HepG2 (cell line): ENCODE measurements around the gene CBX2. TPM values are rescaled to one million over a fixed set of nuclear protein-coding genes. Genes with fewer than 3 reads are reported as not detected.

Source experiments
- AKNA ChIP-seq: sonication (generic); formaldehyde crosslinking; IDR thresholded peaks from 2 replicates; pipeline ENCODE4 v1.4.0; 2020; ENCODE audit warnings: missing genetic modification reagents, borderline replicate concordance
- ERF ChIP-seq: IDR thresholded peaks from 2 replicates; pipeline ENCODE4 v1.6.1; 2018; ENCODE audit warnings: missing biosample characterization, missing genetic modification reagents
- FOSL2 ChIP-seq: sonication (generic); formaldehyde crosslinking; IDR thresholded peaks from 2 replicates; pipeline ENCODE4 v1.4.0; 2020; ENCODE audit warnings: missing genetic modification reagents
- HMGXB4 ChIP-seq, 2 experiments: sonication (generic) in 1 of 2; formaldehyde crosslinking in 1 of 2; IDR thresholded peaks; 2 replicates each; pipeline versions ENCODE4 v1.4.0 to v1.6.1; 2018 to 2020; ENCODE audit warnings: missing genetic modification reagents in 2 of 2, borderline replicate concordance in 1 of 2, low read depth in 1 of 2, mild to moderate bottlenecking in 1 of 2, missing biosample characterization in 1 of 2
- KLF12 ChIP-seq: sonication (generic); formaldehyde crosslinking; IDR thresholded peaks from 2 replicates; pipeline ENCODE4 v1.4.0; 2020; ENCODE audit warnings: missing genetic modification reagents, borderline replicate concordance
- PATZ1 ChIP-seq: sonication (generic); formaldehyde crosslinking; IDR thresholded peaks from 2 replicates; pipeline ENCODE4 v1.4.0; 2020; ENCODE audit warnings: missing genetic modification reagents
- POLR2AphosphoS5 ChIP-seq: IDR thresholded peaks from 2 replicates; pipeline ENCODE4 v1.6.1; 2012; ENCODE audit warnings: low read depth, low read length
- RCOR2 ChIP-seq: IDR thresholded peaks from 2 replicates; pipeline ENCODE4 v1.6.1; 2016; ENCODE audit warnings: missing biosample characterization, missing genetic modification reagents
- SP4 ChIP-seq: sonication (generic); formaldehyde crosslinking; IDR thresholded peaks from 2 replicates; pipeline ENCODE4 v1.8.1; 2023; ENCODE audit warnings: mild to moderate bottlenecking, missing genetic modification reagents
- SP5 ChIP-seq: IDR thresholded peaks from 2 replicates; pipeline ENCODE4 v1.6.1; 2016; ENCODE audit warnings: low read depth, borderline replicate concordance
- TSC22D2 ChIP-seq: sonication (generic); formaldehyde crosslinking; IDR thresholded peaks from 2 replicates; pipeline ENCODE4 v1.5.1; 2020; ENCODE audit warnings: missing genetic modification reagents, mild to moderate bottlenecking, borderline replicate concordance
- ZBTB43 ChIP-seq: sonication (generic); formaldehyde crosslinking; conservative IDR thresholded peaks from 2 replicates; pipeline ENCODE4 v1.4.0; 2020; ENCODE audit warnings: missing genetic modification reagents
- ZNF256 ChIP-seq: sonication (generic); formaldehyde crosslinking; conservative IDR thresholded peaks from 2 replicates; pipeline ENCODE4 v1.4.0; 2020; ENCODE audit warnings: missing genetic modification reagents
- ZNF263 ChIP-seq: sonication (generic); formaldehyde crosslinking; IDR thresholded peaks from 2 replicates; pipeline ENCODE4 v1.4.0; 2020; ENCODE audit warnings: missing genetic modification reagents
- ZNF598 ChIP-seq: sonication (generic); formaldehyde crosslinking; IDR thresholded peaks from 2 replicates; pipeline ENCODE4 v1.5.1; 2020; ENCODE audit warnings: mild to moderate bottlenecking, missing genetic modification reagents, borderline replicate concordance
- ZNF747 ChIP-seq: sonication (generic); formaldehyde crosslinking; IDR thresholded peaks from 2 replicates; pipeline ENCODE4 v1.8.1; 2023; ENCODE audit warnings: missing genetic modification reagents, mild to moderate bottlenecking, borderline replicate concordance
- ZSCAN30 ChIP-seq: sonication (generic); formaldehyde crosslinking; IDR thresholded peaks from 2 replicates; pipeline ENCODE4 v1.5.0; 2020; ENCODE audit warnings: mild to moderate bottlenecking, missing genetic modification reagents
- ZSCAN5A ChIP-seq: sonication (generic); formaldehyde crosslinking; IDR thresholded peaks from 2 replicates; pipeline ENCODE4 v1.8.0; 2022; ENCODE audit warnings: mild to moderate bottlenecking, missing genetic modification reagents, borderline replicate concordance
- polyA plus RNA-seq, 8 experiments: library from polyadenylated mRNA; depleted of rRNA in 3 of 8; stranded (reverse) in 7 of 8; unstranded in 1 of 8; fragments of >200 nt; fragmentation: Illumina TruSeq in 4 of 8; extraction: Trizol in 4 of 8; gene quantifications; 2 replicates each; pipeline versions ENCODE4 v1.2.1 to v1.2.3, GENCODE V29; 2011 to 2016; ENCODE audit warnings: low read depth in 4 of 8, missing spikeins in 1 of 8, mixed read lengths in 1 of 8; ENCODE audit not compliant: insufficient read depth in 1 of 8
- total RNA-seq, 5 experiments: library from RNA; depleted of rRNA; stranded (reverse); fragments of >200 nt; fragmentation: Illumina TruSeq; extraction: Trizol; gene quantifications; 2 replicates each; pipeline ENCODE4 v1.2.3, GENCODE V29; 2016; ENCODE audit warnings: low read depth in 1 of 5

CBX2 gene
- total and polyA plus RNA-seq, 2 of the 13 experiments (the other 11 are each of a cell fraction or from before 2014, with no cell fraction given) = 14.5 to 31.1 TPM

GRCh38 chr17:79830303-79830702, 52.4 kb downstream of the CBX2 start (continued):
- TF ChIP-seq AKNA (CRISPR knock-in tag) = no peak
- TF ChIP-seq ZBTB43 (CRISPR knock-in tag) = 0 out of 2 replicates have a peak, but pooled peaks have one; percentile 23
- 0 out of 2 replicates have a peak, but pooled peaks have one; percentile 23 for TF ChIP-seq ZSCAN5A (CRISPR knock-in tag)
- no peak for TF ChIP-seq ERF (CRISPR knock-in tag)
- TF ChIP-seq ZNF256 = no peak
- TF ChIP-seq FOSL2 (CRISPR knock-in tag) = no peak
- 0 out of 2 replicates have a peak, but pooled peaks have one; percentile 14 for TF ChIP-seq POLR2AphosphoS5
- TF ChIP-seq HMGXB4 (CRISPR knock-in tag; IDR thresholded peaks at IDR 0.05; ENCODE audit: borderline replicate concordance in 1 of 2, low read depth in 1 of 2) = no peak
- 0 out of 2 replicates have a peak, but pooled peaks have one; percentile 21 for TF ChIP-seq ZNF263 (CRISPR knock-in tag)
- 0 out of 2 replicates have a peak, but pooled peaks have one; percentile 11 for TF ChIP-seq ZNF747 (CRISPR knock-in tag)
- TF ChIP-seq ZNF598 (CRISPR knock-in tag) = 0 out of 2 replicates have a peak, but pooled peaks have one; percentile 11
- peak; percentile 38 for TF ChIP-seq PATZ1 (CRISPR knock-in tag)
- no peak for TF ChIP-seq KLF12 (CRISPR knock-in tag)
- TF ChIP-seq SP5 (CRISPR knock-in tag) = peak; percentile 10; the same call in 1 of the 2 replicates
- 0 out of 2 replicates have a peak, but pooled peaks have one; percentile 11 for TF ChIP-seq SP4 (CRISPR knock-in tag)
- TF ChIP-seq ZSCAN30 (CRISPR knock-in tag) = no peak
- peak; percentile 21; the same call in 1 of the 2 replicates for TF ChIP-seq RCOR2 (CRISPR knock-in tag)
- TF ChIP-seq TSC22D2 (CRISPR knock-in tag) = no peak
